EH (cell line): ENCODE data around the gene GDPD2.

Source experiments
- DNase-seq: peaks from one replicate; pipeline ENCODE4 v3.0.0-alpha.2; 2015; ENCODE audit warnings: low read depth

The GDPD2 gene

GRCh38 chrX:70476166-70476933 lies 53.2 kb downstream of the GDPD2 start:
- DNase-seq: no peak

GRCh38 chrX:70476934-70477733 lies 54.0 kb downstream of the GDPD2 start:
- peak; percentile 74 for DNase-seq

- peak; percentile 5 for DNase-seq
Measured at GRCh38 chrX:70477734-70478075, 54.6 kb downstream of the GDPD2 start.

- DNase-seq: no peak
Measured at GRCh38 chrX:70478526-70479245, 55.6 kb downstream of the GDPD2 start.

- DNase-seq: peak; percentile 80
Measured at GRCh38 chrX:70479247-70479921, 56.3 kb downstream of the GDPD2 start.

GRCh38 chrX:70479922-70480659 lies 57.0 kb downstream of the GDPD2 start:
- no peak for DNase-seq

- no peak for DNase-seq
Measured at GRCh38 chrX:70480660-70481018, 57.5 kb downstream of the GDPD2 start.

- DNase-seq: no peak
Measured at GRCh38 chrX:70481471-70482270, 58.6 kb downstream of the GDPD2 start.

- no peak for DNase-seq
Measured at GRCh38 chrX:70482300-70482699, 59.2 kb downstream of the GDPD2 start.
